ENCODE data around the gene ARMC9. TPM values are rescaled to one million over a fixed set of nuclear protein-coding genes. Genes with fewer than 3 reads are reported as not detected.
"Not testable (repeated sequence)": the region's sequence is repeated elsewhere in the genome, so short reads cannot be mapped to it uniquely, and the experiment has no call there.

ARMC9 gene
- total RNA-seq, 1 donor from 2014 or later = 0.89 TPM

GRCh38 chr2:231294116-231294515 is 95.7 kb downstream of the ARMC9 start:
- intact Hi-C loops (cut with DNase I) = no loop called here
- ATAC-seq (ENCODE audit: poor library complexity) (peak; percentile 62), DNase-seq (peak; percentile 68)

DNA sequence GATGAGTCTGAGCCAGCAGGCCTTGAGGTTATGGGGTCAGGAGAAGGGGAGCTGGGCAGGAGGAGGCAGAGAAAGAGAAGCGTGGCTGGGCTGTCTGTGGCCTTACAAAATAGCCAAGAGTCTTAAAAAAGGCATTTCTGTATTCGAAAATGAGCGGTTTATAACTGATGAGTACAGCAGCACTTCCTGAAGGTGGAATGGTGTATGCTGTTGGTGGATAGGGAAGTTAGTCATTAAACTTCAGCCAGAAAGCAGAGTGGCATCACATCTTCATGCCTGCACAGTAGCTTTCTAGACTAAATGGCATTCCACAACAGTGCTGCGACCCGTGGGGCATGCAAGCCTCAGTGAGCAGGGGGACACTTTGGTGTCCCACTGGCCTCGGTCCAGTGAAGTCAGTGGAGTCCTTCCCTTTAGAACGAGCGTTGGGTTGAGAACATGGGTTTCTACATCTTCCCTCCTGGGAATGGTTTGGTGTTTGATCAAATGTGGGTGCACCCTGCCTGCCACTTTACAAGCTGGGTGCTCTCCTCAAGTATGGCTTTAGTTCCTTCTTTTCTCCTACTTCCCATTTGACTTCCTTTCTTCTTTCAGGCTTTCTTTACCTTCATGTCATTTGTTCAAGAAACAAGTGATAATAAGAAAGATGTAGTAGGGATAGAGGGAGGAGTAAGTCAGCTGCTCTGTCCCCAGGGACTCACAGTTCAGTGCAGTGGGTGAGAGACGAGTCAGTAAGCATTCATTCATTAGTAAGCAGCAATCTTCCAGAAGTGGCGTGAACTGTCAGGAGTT is 96.3 kb downstream of the ARMC9 start:
- ATAC-seq (ENCODE audit: poor library complexity) (no peak), DNase-seq (no peak)
- intact Hi-C loops (cut with DNase I) = loop anchor here (5.0 kb wide), 1 partner anchor 103 kb away; the partner anchor contains the start of gene B3GNT7

DNA sequence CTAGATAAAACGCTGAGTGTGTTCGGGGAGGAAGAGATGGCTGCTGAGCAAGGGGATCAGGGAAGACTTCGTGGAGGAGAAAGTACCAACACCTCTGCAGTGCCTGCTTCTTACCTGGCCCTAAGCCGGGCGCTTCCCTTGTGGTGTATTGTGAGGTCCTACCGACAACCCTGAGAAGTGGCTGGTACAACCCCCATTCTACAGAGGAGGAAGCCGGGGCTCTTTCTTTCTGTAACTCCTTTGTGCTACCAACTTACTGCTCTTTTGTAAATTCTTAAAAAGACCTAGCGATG is 96.9 kb downstream of the ARMC9 start:
- ATAC-seq (ENCODE audit: poor library complexity) = no peak
- intact Hi-C loops (cut with DNase I) = loop anchor here (5.0 kb wide), 1 partner anchor 102 kb away; the partner anchor contains the start of gene B3GNT7
- DNase-seq = no peak

- intact Hi-C loops (cut with DNase I) = loop anchor here (5.0 kb wide), 1 partner anchor 101 kb away; the partner anchor contains the start of gene B3GNT7
- no peak for DNase-seq
- ATAC-seq (ENCODE audit: poor library complexity) = no peak
These were observed 98.1 kb downstream of the ARMC9 start for GRCh38 chr2:231296401-231296974.

- intact Hi-C loops (cut with DNase I) = loop anchor here (5.0 kb wide), 1 partner anchor 100 kb away; the partner anchor contains the start of gene B3GNT7
- DNase-seq (peak; percentile 73), ATAC-seq (ENCODE audit: poor library complexity) (peak; percentile 81)
These were observed 98.9 kb downstream of the ARMC9 start for GRCh38 chr2:231297108-231297908.

GRCh38 chr2:231298091-231298490 is 99.7 kb downstream of the ARMC9 start:
- ATAC-seq (ENCODE audit: poor library complexity) = no peak
- intact Hi-C loops (cut with DNase I) = loop anchor here (5.0 kb wide), 1 partner anchor 99 kb away; the partner anchor contains the start of gene B3GNT7
- DNase-seq = no peak

- DNase-seq (no peak), ATAC-seq (ENCODE audit: poor library complexity) (peak; percentile 11)
- intact Hi-C loops (cut with DNase I) = loop anchor here (5.0 kb wide), 1 partner anchor 98 kb away; the partner anchor contains the start of gene B3GNT7
These were observed 100.8 kb downstream of the ARMC9 start for GRCh38 chr2:231299267-231299666.

- intact Hi-C loops (cut with DNase I) = no loop called here
- DNase-seq (no peak), ATAC-seq (ENCODE audit: poor library complexity) (no peak)
These were observed 101.7 kb downstream of the ARMC9 start for GRCh38 chr2:231300020-231300721.

GRCh38 chr2:231300722-231301076 is 102.3 kb downstream of the ARMC9 start:
- DNase-seq = no peak
- intact Hi-C loops (cut with DNase I) = no loop called here
- ATAC-seq (ENCODE audit: poor library complexity) = no peak

GRCh38 chr2:231304259-231304658 is 105.8 kb downstream of the ARMC9 start:
- intact Hi-C loops (cut with DNase I); DNase-seq; ATAC-seq (ENCODE audit: poor library complexity): not testable (repeated sequence)

GRCh38 chr2:231305221-231305620 is 106.8 kb downstream of the ARMC9 start:
- ATAC-seq (ENCODE audit: poor library complexity) (no peak), DNase-seq (no peak)
- intact Hi-C loops (cut with DNase I) = no loop called here

GRCh38 chr2:231306791-231307393 is 108.5 kb downstream of the ARMC9 start:
- intact Hi-C loops (cut with DNase I) = no loop called here
- ATAC-seq (ENCODE audit: poor library complexity) = no peak

DNA sequence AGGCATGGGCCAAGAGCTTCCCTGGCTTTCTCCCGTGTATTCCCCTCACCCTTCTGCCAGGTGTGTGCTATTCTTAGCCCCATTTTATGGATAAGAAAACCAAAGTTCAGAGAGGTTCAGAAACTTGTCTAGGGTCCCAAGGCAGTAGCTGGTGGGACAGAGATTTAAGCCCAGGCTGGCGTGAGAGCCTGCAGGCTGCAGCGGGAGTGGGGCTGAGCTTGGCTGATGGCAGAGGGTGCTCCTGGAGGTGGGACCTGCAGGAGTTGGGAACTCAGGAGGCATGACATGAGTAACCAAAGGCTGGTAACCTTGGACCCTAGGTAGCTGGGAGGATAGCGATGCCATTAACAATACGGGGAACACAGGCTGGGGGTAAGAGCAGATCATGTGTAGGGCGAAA is 109.8 kb downstream of the ARMC9 start:
- intact Hi-C loops (cut with DNase I) = no loop called here
- ATAC-seq (ENCODE audit: poor library complexity) (no peak), DNase-seq (no peak)

More at GRCh38 chr2:231306791-231307393, 108.5 kb downstream of the ARMC9 start:
- DNase-seq = no peak

- intact Hi-C loops (cut with DNase I) = no loop called here
- DNase-seq (no peak), ATAC-seq (ENCODE audit: poor library complexity) (no peak)
These were observed 110.4 kb downstream of the ARMC9 start for GRCh38 chr2:231308631-231309428.

DNA sequence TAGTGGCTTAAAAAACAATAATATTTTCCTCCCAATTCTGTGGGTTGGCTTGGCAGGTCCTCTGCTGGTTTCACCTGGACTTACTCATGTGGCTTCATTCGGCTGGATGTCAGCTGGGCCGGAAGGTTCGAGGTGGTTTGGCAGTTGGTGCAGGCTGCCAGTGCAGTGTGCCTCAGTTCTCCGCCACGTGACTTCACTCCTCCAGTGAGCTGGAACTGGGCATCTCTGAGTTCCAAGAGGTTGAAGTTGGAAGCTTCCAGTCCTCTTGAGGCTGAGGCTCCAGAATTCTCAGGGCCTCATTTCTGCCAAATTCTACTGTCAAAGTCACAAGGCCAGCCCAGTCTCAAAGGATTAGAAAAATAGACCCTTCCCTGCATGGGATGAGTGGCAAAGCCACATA is 113.6 kb downstream of the ARMC9 start:
- DNase-seq (no peak), ATAC-seq (ENCODE audit: poor library complexity) (no peak)
- intact Hi-C loops (cut with DNase I) = no loop called here

DNA sequence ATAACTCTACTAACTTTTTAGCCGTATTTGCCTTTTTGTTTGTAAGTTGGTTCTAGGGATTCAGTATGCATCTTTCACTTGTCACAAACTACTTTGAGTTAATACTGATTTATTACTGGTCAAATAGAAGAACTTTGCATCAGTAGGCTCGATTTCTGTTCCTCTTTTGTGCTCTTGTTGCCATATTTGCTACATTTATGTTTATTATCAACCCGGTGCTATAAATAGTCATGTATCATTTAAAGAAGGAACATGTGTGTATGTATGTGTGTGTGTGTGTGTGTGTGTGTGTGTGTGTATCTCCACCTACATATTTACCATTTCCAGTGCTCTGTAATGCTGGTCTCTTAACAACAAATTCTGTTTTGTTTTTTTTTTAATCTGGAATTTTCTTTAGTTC is 117.5 kb downstream of the ARMC9 start:
- no peak for DNase-seq
- intact Hi-C loops (cut with DNase I) = no loop called here
- no peak for ATAC-seq (ENCODE audit: poor library complexity)

DNA sequence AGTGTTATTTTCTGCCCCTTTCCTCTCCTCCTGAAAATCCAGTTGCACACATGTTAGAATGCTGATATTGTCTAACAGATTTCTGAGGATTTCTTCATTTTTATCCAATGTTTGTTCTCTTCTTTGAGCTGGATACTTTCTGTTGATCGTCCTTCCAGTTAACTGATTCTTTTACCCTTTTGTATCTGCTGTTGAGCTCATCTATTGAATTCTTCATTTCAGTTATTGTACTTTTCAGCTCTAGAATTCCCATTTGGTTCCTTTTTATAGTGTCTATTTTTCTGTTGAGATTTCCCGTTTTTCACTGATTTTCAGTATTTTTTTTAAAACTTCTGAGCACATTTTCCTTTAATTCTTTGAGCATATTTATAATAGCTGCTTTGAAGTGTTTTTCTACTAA is 119.1 kb downstream of the ARMC9 start:
- DNase-seq (no peak), ATAC-seq (ENCODE audit: poor library complexity) (no peak)
- intact Hi-C loops (cut with DNase I) = no loop called here

- DNase-seq = peak; percentile 79
- ATAC-seq (ENCODE audit: poor library complexity) = peak; percentile 88
- intact Hi-C loops (cut with DNase I) = no loop called here
These were observed 120.0 kb downstream of the ARMC9 start for GRCh38 chr2:231318436-231318835.

Measured in Right ventricle myocardium superior (tissue), 1 donor.